Activated naive CD8-positive, alpha-beta T cell treated with anti-CD3 and anti-CD28 coated beads, Interleukin-2, amount 10 ng/mL, durations not matched to agents 7 days and 5 days (primary cell): Measurements from ENCODE around the gene PLCB3. TPM values are rescaled to one million over a fixed set of nuclear protein-coding genes. Genes with fewer than 3 reads are reported as not detected.

Source experiments
- ATAC-seq: fragments of 150-1000 bp; cut with Tn5 transposase; one replicate; pipeline ENCODE4 v1.10.0; 2021; ENCODE audit warnings: low read depth, moderate library complexity
- POLR2A ChIA-PET: fragments of 350-600 bp; sonication (Branson Sonifier 250); formaldehyde crosslinking; loops from one replicate; lab custom pipeline; 2021; ENCODE audit warnings: antibody characterized with exemption; lab: Charles Lee
- DNase-seq: peaks from one replicate; pipeline ENCODE4 v3.0.0; 2021
- H3K27ac Mint-ChIP-seq: one replicate; pipeline ENCODE4 v1.8.0; 2022; ENCODE audit warnings: mild to moderate bottlenecking, mixed read lengths
- H3K27me3 Mint-ChIP-seq: one replicate; pipeline ENCODE4 v1.8.0; 2022; ENCODE audit warnings: mild to moderate bottlenecking, moderate library complexity, mixed read lengths
- H3K36me3 Mint-ChIP-seq: one replicate; pipeline ENCODE4 v1.8.0; 2021; ENCODE audit warnings: mild to moderate bottlenecking, mixed read lengths
- H3K4me1 Mint-ChIP-seq: one replicate; pipeline ENCODE4 v1.8.0; 2021; ENCODE audit warnings: mixed read lengths
- H3K4me3 Mint-ChIP-seq: one replicate; pipeline ENCODE4 v1.8.0; 2022; ENCODE audit warnings: mild to moderate bottlenecking, moderate library complexity, mixed read lengths
- H3K9me3 Mint-ChIP-seq: one replicate; pipeline ENCODE4 v1.8.0; 2021; ENCODE audit warnings: mixed read lengths
- total RNA-seq, 2 experiments: library from RNA; stranded (reverse); gene quantifications; one replicate each; pipeline ENCODE4 v1.2.3, GENCODE V29; 2021

PLCB3 gene
- total RNA-seq: 10 to 100 TPM; 18.6 to 18.9 TPM

- Mint-ChIP-seq H3K4me3 (peak within 1 kb of the TSS; percentile 94), H3K27ac (peak within 1 kb of the TSS; percentile 75), H3K27me3 (peaks cover 2% of the 10 kb centered on the region), H3K4me1 (peaks cover 23% of the 10 kb centered on the region), H3K36me3 (peaks cover 7% of the 10 kb centered on the region), H3K9me3 (no peaks in the 10 kb centered on the region)
- ATAC-seq (peak; percentile 58), DNase-seq (peak; percentile 83)
- POLR2A ChIA-PET: interaction anchor here (0.6 to 3.6 kb wide), 8 partner anchors 10 to 89 kb away, joined by 3 to 40 read pairs (median 10); partner anchors contain the start of genes CCDC88B, ESRRA, FERMT3 and FKBP2
Measured at GRCh38 chr11:64251016-64251752, at the start of gene PLCB3. PLCB3 (plus strand) TSS chr11:64251530; CDS start chr11:64251650, 120 bp downstream.

GRCh38 chr11:64201543-64201942, 49.8 kb upstream of the PLCB3 start:
- DNase-seq (no peak), ATAC-seq (no peak)
- Mint-ChIP-seq H3K27me3 (no peaks in the 10 kb centered on the region), H3K27ac (peak overlapping the region; percentile 43), H3K4me1 (peaks cover 31% of the 10 kb centered on the region), H3K36me3 (peaks cover 38% of the 10 kb centered on the region), H3K9me3 (no peaks in the 10 kb centered on the region), H3K4me3 (no peak overlapping the region)
- POLR2A ChIA-PET: interaction anchor here (0.6 to 17.3 kb wide), 5 partner anchors 10 to 101 kb away, joined by 3 to 419 read pairs (median 76); partner anchors contain the start of genes DNAJC4, ESRRA, NUDT22 and STIP1

- DNase-seq (no peak), ATAC-seq (no peak)
- Mint-ChIP-seq H3K36me3 (peaks cover 33% of the 10 kb centered on the region), H3K4me3 (no peak overlapping the region), H3K27ac (no peak overlapping the region), H3K9me3 (no peaks in the 10 kb centered on the region), H3K27me3 (no peaks in the 10 kb centered on the region), H3K4me1 (peaks cover 28% of the 10 kb centered on the region)
- POLR2A ChIA-PET: interaction anchor here (5.9 to 17.3 kb wide), 4 partner anchors 12 to 100 kb away, joined by 76 to 419 read pairs (median 170); partner anchors contain the start of genes DNAJC4, ESRRA, NUDT22 and STIP1
Measured at GRCh38 chr11:64202992-64203391, 48.3 kb upstream of the PLCB3 start.

- H3K4me3 Mint-ChIP-seq: no peak overlapping the region
- no peaks in the 10 kb centered on the region for H3K9me3 Mint-ChIP-seq
- H3K27me3 Mint-ChIP-seq: no peaks in the 10 kb centered on the region
- peak overlapping the region; percentile 40 for H3K27ac Mint-ChIP-seq
- H3K4me1 Mint-ChIP-seq: peaks cover 28% of the 10 kb centered on the region
- peaks cover 33% of the 10 kb centered on the region for H3K36me3 Mint-ChIP-seq
- ATAC-seq (no peak), DNase-seq (no peak)
- POLR2A ChIA-PET: interaction anchor here (0.8 to 17.3 kb wide), 7 partner anchors 13 to 114 kb away, joined by 3 to 419 read pairs (median 94); partner anchors contain the start of genes DNAJC4, ESRRA, FKBP2 and NUDT22
Measured at GRCh38 chr11:64203421-64204079, 47.8 kb upstream of the PLCB3 start.

- POLR2A ChIA-PET: interaction anchor here (0.8 to 17.3 kb wide), 7 partner anchors 13 to 114 kb away, joined by 3 to 419 read pairs (median 94); partner anchors contain the start of genes DNAJC4, ESRRA, FKBP2 and NUDT22
- peak overlapping the region; percentile 87 for H3K27ac Mint-ChIP-seq
- peaks cover 32% of the 10 kb centered on the region for H3K4me1 Mint-ChIP-seq
- no peaks in the 10 kb centered on the region for H3K27me3 Mint-ChIP-seq
- peaks cover 36% of the 10 kb centered on the region for H3K36me3 Mint-ChIP-seq
- no peak for DNase-seq
- no peak for ATAC-seq
- H3K4me3 Mint-ChIP-seq: no peak overlapping the region
- H3K9me3 Mint-ChIP-seq: no peaks in the 10 kb centered on the region
Measured at GRCh38 chr11:64204080-64204440, 47.3 kb upstream of the PLCB3 start.

GRCh38 chr11:64204464-64204989, 46.8 kb upstream of the PLCB3 start:
- Mint-ChIP-seq H3K4me3 (peak overlapping the region; percentile 67), H3K27ac (peak overlapping the region; percentile 87), H3K27me3 (no peaks in the 10 kb centered on the region), H3K4me1 (peaks cover 34% of the 10 kb centered on the region), H3K9me3 (no peaks in the 10 kb centered on the region), H3K36me3 (peaks cover 39% of the 10 kb centered on the region)
- peak; percentile 76 for DNase-seq
- POLR2A ChIA-PET: interaction anchor here (0.6 to 17.3 kb wide), 9 partner anchors 13 to 113 kb away, joined by 3 to 419 read pairs (median 76); partner anchors contain the start of genes DNAJC4, ESRRA, FKBP2 and NUDT22
- peak; percentile 39 for ATAC-seq

- DNase-seq (peak; percentile 82), ATAC-seq (peak; percentile 74)
- no peaks in the 10 kb centered on the region for H3K27me3 Mint-ChIP-seq
- H3K27ac Mint-ChIP-seq: peak within 1 kb of the TSS; percentile 94
- POLR2A ChIA-PET: interaction anchor here (0.6 to 17.3 kb wide), 18 partner anchors 16 to 1366 kb away, joined by 3 to 419 read pairs (median 8); partner anchors contain the start of genes BAD, CCDC88B, DNAJC4 and ESRRA
- peaks cover 33% of the 10 kb centered on the region for H3K36me3 Mint-ChIP-seq
- peaks cover 28% of the 10 kb centered on the region for H3K4me1 Mint-ChIP-seq
- H3K9me3 Mint-ChIP-seq: no peaks in the 10 kb centered on the region
- H3K4me3 Mint-ChIP-seq: peak within 1 kb of the TSS; percentile 92
Measured at GRCh38 chr11:64206457-64207255, 44.7 kb upstream of the PLCB3 start, which contains the start of gene FERMT3. FERMT3 (plus strand) TSS chr11:64206721; CDS start chr11:64207365, 644 bp downstream.

- H3K27me3 Mint-ChIP-seq: no peaks in the 10 kb centered on the region
- ATAC-seq (peak; percentile 76), DNase-seq (peak; percentile 84)
- H3K9me3 Mint-ChIP-seq: no peaks in the 10 kb centered on the region
- H3K27ac Mint-ChIP-seq: peak overlapping the region; percentile 94
- POLR2A ChIA-PET: interaction anchor here (0.8 to 17.3 kb wide), 13 partner anchors 16 to 1366 kb away, joined by 3 to 419 read pairs (median 13); partner anchors contain the start of genes BAD, CCDC88B, DNAJC4 and ESRRA
- H3K36me3 Mint-ChIP-seq: peaks cover 32% of the 10 kb centered on the region
- H3K4me3 Mint-ChIP-seq: peak overlapping the region; percentile 92
- peaks cover 32% of the 10 kb centered on the region for H3K4me1 Mint-ChIP-seq
Measured at GRCh38 chr11:64207256-64208085, 43.9 kb upstream of the PLCB3 start.

GRCh38 chr11:64208086-64208795, 43.1 kb upstream of the PLCB3 start:
- Mint-ChIP-seq H3K9me3 (no peaks in the 10 kb centered on the region), H3K4me1 (peaks cover 32% of the 10 kb centered on the region), H3K36me3 (peaks cover 35% of the 10 kb centered on the region), H3K27me3 (no peaks in the 10 kb centered on the region), H3K4me3 (peak overlapping the region; percentile 92), H3K27ac (peak overlapping the region; percentile 94)
- DNase-seq (no peak), ATAC-seq (no peak)
- POLR2A ChIA-PET: interaction anchor here (1.0 to 17.3 kb wide), 12 partner anchors 17 to 1367 kb away, joined by 3 to 419 read pairs (median 18); partner anchors contain the start of genes BAD, CCDC88B, DNAJC4 and ESRRA

- no peaks in the 10 kb centered on the region for H3K27me3 Mint-ChIP-seq
- peaks cover 34% of the 10 kb centered on the region for H3K36me3 Mint-ChIP-seq
Measured at GRCh38 chr11:64208796-64209562, 42.4 kb upstream of the PLCB3 start.

More at GRCh38 chr11:64208796-64209562, 42.4 kb upstream of the PLCB3 start:
- peaks cover 27% of the 10 kb centered on the region for H3K4me1 Mint-ChIP-seq
- H3K27ac Mint-ChIP-seq: peak overlapping the region; percentile 94
- no peak for ATAC-seq
- DNase-seq: no peak
- POLR2A ChIA-PET: interaction anchor here (3.6 to 17.3 kb wide), 5 partner anchors 18 to 108 kb away, joined by 23 to 419 read pairs (median 106); partner anchors contain the start of genes DNAJC4, FKBP2, NUDT22 and PPP1R14B
- H3K9me3 Mint-ChIP-seq: no peaks in the 10 kb centered on the region
- peak overlapping the region; percentile 92 for H3K4me3 Mint-ChIP-seq
